Measurements from ENCODE around the gene NFX1.

GRCh38 chr9:33289496-33289895, 820 bp upstream of the NFX1 start:
- no peak for TF ChIP-seq CTCF (IDR thresholded peaks at IDR 0.05)
- no peak for TF ChIP-seq EP300 (IDR thresholded peaks at IDR 0.05)
- TF ChIP-seq POLR2A (IDR thresholded peaks at IDR 0.05), result no peak
